ENCODE measurements around the gene AIPL1. TPM values are rescaled to one million over a fixed set of nuclear protein-coding genes. Genes with fewer than 3 reads are reported as not detected.
A peak's percentile ranks its signal among the peaks of the same experiment; 100 is the strongest.

Gene AIPL1
- total and polyA plus RNA-seq, 2 experiments from 2014 or later, result 0.17 to 0.24 TPM

- no peak for TF ChIP-seq ZNF462 (CRISPR knock-in tag; IDR thresholded peaks at IDR 0.05)
- TF ChIP-seq ZNF331 (CRISPR knock-in tag; IDR thresholded peaks at IDR 0.05; ENCODE audit: low read depth), result no peak
- TF ChIP-seq, protein P1, sequence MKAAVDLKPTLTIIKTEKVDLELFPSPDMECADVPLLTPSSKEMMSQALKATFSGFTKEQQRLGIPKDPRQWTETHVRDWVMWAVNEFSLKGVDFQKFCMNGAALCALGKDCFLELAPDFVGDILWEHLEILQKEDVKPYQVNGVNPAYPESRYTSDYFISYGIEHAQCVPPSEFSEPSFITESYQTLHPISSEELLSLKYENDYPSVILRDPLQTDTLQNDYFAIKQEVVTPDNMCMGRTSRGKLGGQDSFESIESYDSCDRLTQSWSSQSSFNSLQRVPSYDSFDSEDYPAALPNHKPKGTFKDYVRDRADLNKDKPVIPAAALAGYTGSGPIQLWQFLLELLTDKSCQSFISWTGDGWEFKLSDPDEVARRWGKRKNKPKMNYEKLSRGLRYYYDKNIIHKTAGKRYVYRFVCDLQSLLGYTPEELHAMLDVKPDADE (IDR thresholded peaks at IDR 0.05), result no peak
- no peak for TF ChIP-seq ZNF114 (CRISPR knock-in tag; IDR thresholded peaks at IDR 0.05)
- no peak for TF ChIP-seq CREB1 (CRISPR knock-in tag; IDR thresholded peaks at IDR 0.05; ENCODE audit: low read depth)
- TF ChIP-seq EZH2phosphoT487 (IDR thresholded peaks at IDR 0.05; ENCODE audit: unreplicated experiment), result no peak
Measured at GRCh38 chr17:6456321-6456720, 21.4 kb upstream of the AIPL1 start (continued).

DNA sequence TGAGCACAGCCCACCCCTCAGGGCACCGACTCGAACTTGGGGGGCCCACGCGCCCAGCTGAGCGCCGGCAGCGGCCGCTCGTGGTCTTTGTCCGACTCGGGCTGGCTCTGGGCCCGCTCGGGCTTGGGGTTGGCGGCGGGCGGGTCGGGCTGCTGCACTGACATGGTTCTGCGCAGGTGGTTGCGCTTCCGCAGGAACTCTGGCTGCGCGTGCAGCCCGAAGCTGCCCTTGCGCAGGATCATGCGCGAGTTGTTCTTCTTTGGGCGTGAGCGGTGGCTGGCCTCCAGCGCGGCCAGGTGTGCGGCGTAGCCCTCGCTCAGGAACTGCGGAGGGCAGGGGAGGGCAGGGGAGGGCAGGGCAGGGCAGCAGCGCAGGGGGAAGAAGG, 20.4 kb upstream of the AIPL1 start:
- Histone ChIP-seq H3K4me2 (peak overlapping the region; percentile 99), H3K79me2 (replicated peaks; ENCODE audit: insufficient read depth) (no peaks in the 10 kb centered on the region), H3F3A (replicated peaks; ENCODE audit: low read depth) (0 out of 2 replicates have a peak, but pooled peaks cover 13% of the 10 kb centered on the region), H3K27ac (ENCODE audit: low read depth) (no peak overlapping the region), H2AFZ (peak overlapping the region; percentile 87), H3K4me3 (peak overlapping the region; percentile 77), H3K4me1 (ENCODE audit: insufficient read depth) (peaks cover 33% of the 10 kb centered on the region), H4K20me1 (replicated peaks; ENCODE audit: insufficient read depth) (peaks cover 5% of the 10 kb centered on the region; the same call in 1 of the 2 replicates), H3K27me3 (ENCODE audit: insufficient read depth) (no peaks in the 10 kb centered on the region), H3K9me2 (ENCODE audit: insufficient read depth) (no peaks in the 10 kb centered on the region), H3K36me3 (ENCODE audit: insufficient read depth) (no peaks in the 10 kb centered on the region)
- peaks cover 60% of the 10 kb centered on the region for H3K4me1 Mint-ChIP-seq
- peak overlapping the region; percentile 66; the same call in 2 of the 3 replicates for H3K4me3 Mint-ChIP-seq
- DNase-seq (ENCODE audit: low spot score), result peak; percentile 76
- peaks cover 10% of the 10 kb centered on the region for H3K36me3 Mint-ChIP-seq (ENCODE audit: low read depth)
- ATAC-seq, result peak; percentile 55
- H3K27me3 Mint-ChIP-seq (ENCODE audit: insufficient read depth, low read depth, poor library complexity), result peaks cover 27% of the 10 kb centered on the region
- no peaks in the 10 kb centered on the region for H3K9me3 Mint-ChIP-seq
- H3K27ac Mint-ChIP-seq, result no peak overlapping the region
- TF ChIP-seq, protein P1 (IDR thresholded peaks at IDR 0.05), result no peak
- TF ChIP-seq POLR2AphosphoS5 (IDR thresholded peaks at IDR 0.05; ENCODE audit: low read depth) (peak; percentile 59; the same call in 1 of the 2 replicates), ZNF462 (CRISPR knock-in tag; IDR thresholded peaks at IDR 0.05) (no peak)
